Mesendoderm (in vitro differentiated cells): ENCODE data around the gene TNS3.
"Not testable (repeated sequence)": the region's sequence is repeated elsewhere in the genome, so short reads cannot be mapped to it uniquely, and the experiment has no call there.

Experiments
- DNase-seq: peaks from one replicate; pipeline ENCODE4 v3.0.0; 2013
- H2AK5ac ChIP-seq: 2 replicates; pipeline ENCODE4 v1.6.1; 2013; ENCODE audit warnings: low read length, inconsistent platforms
- H2BK120ac ChIP-seq: 2 replicates; pipeline ENCODE4 v1.6.1; 2013; ENCODE audit warnings: low read depth, mild to moderate bottlenecking, low read length, moderate library complexity, mixed read lengths
- H2BK15ac ChIP-seq: replicated peaks from 2 replicates; pipeline ENCODE4 v1.6.1; 2013; ENCODE audit warnings: low read depth, mild to moderate bottlenecking, moderate library complexity
- H2BK5ac ChIP-seq: 2 replicates; pipeline ENCODE4 v1.6.1; 2013; ENCODE audit warnings: low read length, inconsistent platforms
- H3K18ac ChIP-seq: 2 replicates; pipeline ENCODE4 v1.6.1; 2013; ENCODE audit warnings: mild to moderate bottlenecking, low read length, mixed read lengths
- H3K23ac ChIP-seq: one replicate; pipeline ENCODE4 v1.6.1; 2013; ENCODE audit warnings: low read length
- H3K27ac ChIP-seq: 2 replicates; pipeline ENCODE4 v1.5.1; 2013; ENCODE audit warnings: low read depth, mild to moderate bottlenecking, inconsistent platforms, low read length, moderate library complexity
- H3K27me3 ChIP-seq: 2 replicates; pipeline ENCODE4 v1.6.1; 2013; ENCODE audit warnings: low read length, control low read depth, mild to moderate bottlenecking, inconsistent platforms; ENCODE audit not compliant: insufficient read depth, poor library complexity
- H3K36me3 ChIP-seq: 2 replicates; pipeline ENCODE4 v1.6.1; 2013; ENCODE audit warnings: low read length, inconsistent platforms; ENCODE audit not compliant: control insufficient read depth, insufficient read depth
- H3K4ac ChIP-seq: one replicate; pipeline ENCODE4 v1.6.1; 2013; ENCODE audit warnings: low read depth, mild to moderate bottlenecking, low read length, moderate library complexity
- H3K4me1 ChIP-seq: 2 replicates; pipeline ENCODE4 v1.6.1; 2013; ENCODE audit warnings: low read depth, low read length, inconsistent platforms; ENCODE audit not compliant: control insufficient read depth
- H3K4me2 ChIP-seq: 2 replicates; pipeline ENCODE4 v1.6.1; 2013; ENCODE audit warnings: low read length
- H3K4me3 ChIP-seq: 2 replicates; pipeline ENCODE4 v1.5.1; 2013; ENCODE audit warnings: mild to moderate bottlenecking, low read length
- H3K56ac ChIP-seq: one replicate; pipeline ENCODE4 v1.6.1; 2013; ENCODE audit warnings: low read length
- H3K79me1 ChIP-seq: 2 replicates; pipeline ENCODE4 v1.6.1; 2013; ENCODE audit warnings: low read length, inconsistent platforms
- H3K79me2 ChIP-seq: 2 replicates; pipeline ENCODE4 v1.6.1; 2013; ENCODE audit warnings: mild to moderate bottlenecking, low read length; ENCODE audit not compliant: control insufficient read depth, insufficient read depth
- H3K9ac ChIP-seq: 2 replicates; pipeline ENCODE4 v1.6.1; 2013; ENCODE audit warnings: low read length, inconsistent platforms
- H4K5ac ChIP-seq: one replicate; pipeline ENCODE4 v1.6.1; 2013; ENCODE audit warnings: low read length
- H4K8ac ChIP-seq: one replicate; pipeline ENCODE4 v1.6.1; 2013; ENCODE audit warnings: low read depth, mild to moderate bottlenecking, control low read depth, low read length, moderate library complexity
- WGBS: extraction: QIAGEN DNeasy Blood & Tissue Kit; methylation state at CpG from one replicate; pipeline ENCODE4 v1.1.7; 2013; ENCODE audit warnings: low lambda C conversion rate, missing lambda C conversion rate; ENCODE audit not compliant: insufficient coverage; ENCODE audit errors: extremely low coverage; 5-methylcytosine and 5-hydroxymethylcytosine counted together

Gene TNS3

GRCh38 chr7:47614450-47614849 lies 32.5 kb upstream of the TNS3 start:
- no peak overlapping the region for H4K5ac ChIP-seq
- H3K4me3 ChIP-seq = no peak overlapping the region
- H3K9ac ChIP-seq = no peak overlapping the region
- H3K56ac ChIP-seq = no peak overlapping the region
- no peak overlapping the region for H4K8ac ChIP-seq
- no peak for DNase-seq
- H3K4ac ChIP-seq = no peak overlapping the region
- no peak overlapping the region for H3K4me2 ChIP-seq
- no peak overlapping the region for H3K23ac ChIP-seq
- H2AK5ac ChIP-seq = no peak overlapping the region
- H3K27me3 ChIP-seq = no peaks in the 10 kb centered on the region
- H2BK15ac ChIP-seq = no peak overlapping the region
- H3K18ac ChIP-seq = no peak overlapping the region
- no peak overlapping the region for H3K27ac ChIP-seq
- no CpG with 5 or more reads among the region's 6 CpGs for WGBS
- no peak overlapping the region for H2BK120ac ChIP-seq
- H3K36me3 ChIP-seq = no peaks in the 10 kb centered on the region
- H3K79me2 ChIP-seq = no peaks in the 10 kb centered on the region
- H2BK5ac ChIP-seq = no peak overlapping the region
- H3K4me1 ChIP-seq = no peaks in the 10 kb centered on the region
- H3K79me1 ChIP-seq = no peaks in the 10 kb centered on the region

GRCh38 chr7:47611045-47611511 lies 29.2 kb upstream of the TNS3 start:
- Histone ChIP-seq H3K9ac (no peak overlapping the region), H3K27ac (no peak overlapping the region), H3K4me1 (no peaks in the 10 kb centered on the region), H3K4ac (no peak overlapping the region), H2BK5ac (no peak overlapping the region), H3K79me1 (no peaks in the 10 kb centered on the region), H3K4me2 (no peak overlapping the region), H4K5ac (no peak overlapping the region), H2BK15ac (no peak overlapping the region), H3K79me2 (no peaks in the 10 kb centered on the region), H3K36me3 (no peaks in the 10 kb centered on the region), H4K8ac (no peak overlapping the region), H2BK120ac (no peak overlapping the region), H3K27me3 (no peaks in the 10 kb centered on the region), H3K56ac (no peak overlapping the region), H2AK5ac (no peak overlapping the region), H3K18ac (no peak overlapping the region), H3K4me3 (no peak overlapping the region), H3K23ac (no peak overlapping the region)
- DNase-seq = no peak
- WGBS = no CpG with 5 or more reads among the region's 10 CpGs

GRCh38 chr7:47610506-47611044 lies 28.7 kb upstream of the TNS3 start:
- Histone ChIP-seq H3K4ac (no peak overlapping the region), H2BK5ac (no peak overlapping the region), H3K27me3 (no peaks in the 10 kb centered on the region), H3K36me3 (no peaks in the 10 kb centered on the region), H3K4me2 (no peak overlapping the region), H3K79me1 (no peaks in the 10 kb centered on the region), H4K8ac (no peak overlapping the region), H3K18ac (no peak overlapping the region), H3K56ac (no peak overlapping the region), H2BK15ac (no peak overlapping the region), H4K5ac (no peak overlapping the region), H3K23ac (no peak overlapping the region), H3K27ac (no peak overlapping the region), H2BK120ac (no peak overlapping the region), H3K4me3 (no peak overlapping the region), H3K79me2 (no peaks in the 10 kb centered on the region), H2AK5ac (no peak overlapping the region), H3K9ac (no peak overlapping the region), H3K4me1 (no peaks in the 10 kb centered on the region)
- no peak for DNase-seq
- WGBS = no CpG with 5 or more reads among the region's 4 CpGs

- H3K4me1 ChIP-seq = no peaks in the 10 kb centered on the region
- no peak for DNase-seq
- no peaks in the 10 kb centered on the region for H3K36me3 ChIP-seq
- no peak overlapping the region for H2BK5ac ChIP-seq
- no peak overlapping the region for H3K4me3 ChIP-seq
- H3K23ac ChIP-seq = no peak overlapping the region
- no peak overlapping the region for H2BK120ac ChIP-seq
- no peak overlapping the region for H2AK5ac ChIP-seq
- no peak overlapping the region for H2BK15ac ChIP-seq
- no peak overlapping the region for H3K4ac ChIP-seq
- H3K56ac ChIP-seq = no peak overlapping the region
- H3K79me1 ChIP-seq = no peaks in the 10 kb centered on the region
- H3K27ac ChIP-seq = no peak overlapping the region
- no peak overlapping the region for H3K9ac ChIP-seq
- H3K79me2 ChIP-seq = no peaks in the 10 kb centered on the region
- no peaks in the 10 kb centered on the region for H3K27me3 ChIP-seq
- no peak overlapping the region for H3K18ac ChIP-seq
- WGBS = no CpG with 5 or more reads among the region's 16 CpGs
- no peak overlapping the region for H4K5ac ChIP-seq
- no peak overlapping the region for H4K8ac ChIP-seq
- H3K4me2 ChIP-seq = no peak overlapping the region
Measured at GRCh38 chr7:47609803-47610452, 28.0 kb upstream of the TNS3 start.

- H3K4me3 ChIP-seq, H2BK15ac ChIP-seq, H3K27me3 ChIP-seq, H3K23ac ChIP-seq, H2AK5ac ChIP-seq, H3K9ac ChIP-seq, H3K4me2 ChIP-seq, H3K27ac ChIP-seq, H3K79me1 ChIP-seq, H3K4me1 ChIP-seq, DNase-seq, H3K18ac ChIP-seq, H3K36me3 ChIP-seq, H4K8ac ChIP-seq, H2BK120ac ChIP-seq, H3K56ac ChIP-seq, H2BK5ac ChIP-seq, H4K5ac ChIP-seq, H3K79me2 ChIP-seq, H3K4ac ChIP-seq: not testable (repeated sequence)
- WGBS = no CpG with 5 or more reads among the region's 9 CpGs
Measured at GRCh38 chr7:47606593-47607046, 24.7 kb upstream of the TNS3 start.
